LoVo (cell line): ENCODE data around the gene VIPR2.

ENCODE experiments used
- DNase-seq: peaks from one replicate; pipeline ENCODE4 v3.0.0-alpha.2; 2016; ENCODE audit warnings: low spot score

VIPR2 gene

DNA sequence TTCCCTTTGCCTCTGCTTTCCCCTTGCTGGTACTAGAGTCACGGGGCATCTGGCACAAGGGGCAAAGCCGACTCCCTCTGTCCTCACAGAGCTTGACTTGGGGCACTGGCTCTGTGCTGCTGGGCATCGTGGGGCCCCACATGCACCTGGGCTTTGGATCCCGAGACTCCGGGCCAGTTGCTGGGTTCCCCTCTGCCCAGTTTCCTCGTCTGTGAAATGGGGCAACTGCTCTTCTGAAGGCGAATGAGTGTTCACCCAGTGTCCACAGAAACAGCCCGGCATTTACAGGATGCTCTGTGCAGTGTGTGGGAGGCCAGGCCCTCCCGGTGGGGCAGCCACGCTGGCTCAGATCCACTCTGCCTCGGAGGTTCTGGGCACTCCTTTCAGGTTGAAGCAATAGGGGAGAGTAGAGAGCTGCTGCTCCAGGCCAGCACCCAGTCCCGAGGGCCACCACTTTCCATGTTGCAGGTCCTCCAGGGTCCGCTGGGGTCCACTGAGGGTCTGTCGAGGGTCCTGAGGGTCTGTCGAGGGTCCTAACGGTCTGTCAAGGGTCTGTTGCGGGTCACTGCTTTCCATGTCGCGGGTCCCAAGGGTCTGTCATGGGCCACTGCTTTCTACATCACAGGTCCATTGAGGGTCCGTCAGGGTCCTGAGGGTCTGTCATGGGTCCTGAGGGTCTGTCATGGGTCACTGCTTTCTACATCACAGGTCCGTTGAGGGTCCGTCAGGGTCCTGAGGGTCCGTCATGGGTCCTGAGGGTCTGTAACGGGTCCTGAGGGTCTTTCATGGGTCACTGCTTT is 103.6 kb downstream of the VIPR2 start:
- no peak for DNase-seq

GRCh38 chr7:159040146-159040545 is 104.5 kb downstream of the VIPR2 start:
- DNase-seq = no peak

GRCh38 chr7:159039716-159040115 is 105.0 kb downstream of the VIPR2 start:
- no peak for DNase-seq

GRCh38 chr7:159038066-159038465 is 106.6 kb downstream of the VIPR2 start:
- DNase-seq = no peak

DNA sequence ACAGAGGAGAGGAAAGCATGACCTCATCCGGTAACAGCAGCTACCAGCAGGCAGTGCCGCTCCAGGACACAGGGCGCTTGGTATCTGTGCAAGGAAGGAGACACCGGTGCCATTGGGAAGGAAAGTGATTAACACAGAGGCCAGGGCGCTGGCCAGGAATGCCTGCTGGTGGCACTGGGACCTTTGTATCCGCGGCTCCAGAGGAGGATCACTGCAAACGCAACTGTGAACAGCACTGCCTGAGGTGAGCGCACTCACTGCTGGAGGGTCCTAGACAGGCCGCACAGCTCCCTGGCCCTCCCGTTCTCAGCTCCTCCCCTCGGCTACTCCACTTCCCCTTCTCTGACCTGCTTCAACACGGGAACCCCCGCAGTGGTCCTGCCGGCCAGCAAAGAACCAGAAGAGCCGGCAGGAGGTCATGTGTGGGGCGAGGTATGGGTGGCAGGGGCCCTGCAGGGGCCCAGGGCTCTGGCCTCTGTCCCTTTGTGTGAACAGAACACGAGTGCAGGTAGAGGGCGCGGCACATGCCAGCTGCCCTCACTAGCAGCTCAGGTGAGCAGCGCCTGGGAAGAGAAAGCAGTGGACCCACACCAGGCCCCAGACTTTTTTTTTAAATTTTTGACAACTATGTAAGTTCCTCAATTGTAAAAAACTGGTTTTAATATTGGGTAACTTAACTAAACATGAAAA is 107.6 kb downstream of the VIPR2 start:
- DNase-seq = no peak

GRCh38 chr7:159035571-159036073 is 109.0 kb downstream of the VIPR2 start:
- no peak for DNase-seq

DNA sequence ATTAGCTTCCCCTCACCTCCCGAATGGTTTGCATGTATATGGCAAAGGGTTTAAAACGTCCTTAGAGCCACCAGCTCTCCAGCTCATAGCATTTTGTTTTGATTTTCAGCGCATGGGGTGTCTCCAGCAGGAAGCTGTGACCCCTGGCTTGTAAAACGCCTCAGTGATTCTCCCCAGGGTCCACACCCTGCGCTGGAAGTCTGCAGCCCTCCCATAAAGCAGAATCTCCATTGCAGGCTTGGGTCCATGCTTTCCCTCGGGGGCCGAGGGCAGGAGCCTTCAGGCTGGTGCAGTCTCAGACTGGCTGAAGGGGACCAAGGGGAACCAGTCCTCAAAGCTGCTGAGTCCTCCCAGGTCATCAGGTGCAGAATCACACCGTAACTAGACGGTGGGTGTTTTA is 109.7 kb downstream of the VIPR2 start:
- DNase-seq = no peak

DNA sequence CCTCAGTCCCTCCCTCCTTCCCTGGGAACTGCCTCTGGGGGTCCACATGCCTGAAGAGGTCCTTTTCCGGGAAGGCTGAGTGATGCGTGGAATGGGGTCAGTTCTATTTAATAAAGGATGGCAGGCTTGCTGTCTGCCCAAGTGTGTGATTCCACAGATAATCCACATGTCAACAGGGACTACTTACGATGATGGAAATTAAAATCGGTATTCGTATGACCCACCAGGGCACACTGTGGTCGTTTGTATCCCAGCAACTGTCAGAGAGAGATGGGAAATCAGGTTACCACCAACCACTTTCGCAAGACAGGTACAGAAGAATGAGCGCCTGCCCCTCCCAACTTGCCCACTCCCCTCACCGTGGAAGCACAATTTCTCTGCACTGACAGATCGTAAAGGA is 110.3 kb downstream of the VIPR2 start:
- no peak for DNase-seq

DNA sequence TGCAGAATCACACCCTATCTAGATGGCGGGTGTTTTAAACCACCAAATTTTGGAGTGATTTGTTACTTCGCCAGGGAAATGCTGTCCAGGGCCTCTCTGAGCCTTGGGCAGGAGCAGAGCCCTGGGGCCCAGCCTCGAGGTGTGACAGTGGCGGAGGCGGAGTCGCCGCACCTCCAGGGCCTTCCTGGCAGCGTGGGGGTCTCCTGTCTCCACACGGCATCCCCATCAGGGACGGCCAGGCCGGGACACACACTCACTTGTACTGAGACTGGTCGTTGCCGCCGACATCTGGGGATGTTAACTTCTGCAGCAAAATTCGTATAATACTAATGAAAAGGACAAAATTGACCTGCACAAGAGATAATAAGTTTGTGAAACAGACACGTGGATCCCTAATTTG is 110.7 kb downstream of the VIPR2 start:
- no peak for DNase-seq

GRCh38 chr7:159033473-159033825 is 111.2 kb downstream of the VIPR2 start:
- no peak for DNase-seq

DNA sequence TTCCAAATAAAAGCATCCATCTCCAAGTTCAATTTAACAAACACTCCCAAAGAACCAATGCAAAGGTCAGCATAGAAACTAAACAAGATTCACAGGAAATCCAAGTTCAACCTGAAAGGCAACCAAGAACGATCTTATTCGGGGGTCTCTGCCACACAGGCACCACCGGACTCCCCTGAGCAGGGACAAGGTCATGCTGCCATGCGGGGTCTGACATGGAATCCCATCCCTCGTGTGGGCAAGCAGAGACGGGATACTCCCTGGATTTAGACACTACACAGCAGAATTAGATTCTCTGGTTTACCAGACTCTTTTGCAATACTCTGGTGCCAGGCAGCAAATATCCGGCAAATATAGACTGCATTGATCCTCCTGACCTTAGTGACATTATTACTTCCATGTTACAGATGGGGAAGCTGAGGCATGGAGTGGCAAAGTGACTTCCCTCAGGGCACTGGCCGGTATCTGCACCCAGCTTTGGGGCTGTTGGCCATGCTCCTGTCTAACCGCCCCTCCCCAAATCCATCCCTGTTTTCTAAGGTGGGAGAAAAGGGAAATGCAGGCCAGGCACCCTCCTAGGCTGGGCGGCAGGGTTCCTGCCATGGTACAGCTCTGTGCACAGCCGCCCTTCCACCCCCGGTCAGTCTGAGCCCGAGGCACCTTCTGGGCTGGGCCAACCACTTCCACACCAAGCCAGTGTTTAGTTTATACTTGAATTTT is 111.8 kb downstream of the VIPR2 start:
- DNase-seq = no peak

DNA sequence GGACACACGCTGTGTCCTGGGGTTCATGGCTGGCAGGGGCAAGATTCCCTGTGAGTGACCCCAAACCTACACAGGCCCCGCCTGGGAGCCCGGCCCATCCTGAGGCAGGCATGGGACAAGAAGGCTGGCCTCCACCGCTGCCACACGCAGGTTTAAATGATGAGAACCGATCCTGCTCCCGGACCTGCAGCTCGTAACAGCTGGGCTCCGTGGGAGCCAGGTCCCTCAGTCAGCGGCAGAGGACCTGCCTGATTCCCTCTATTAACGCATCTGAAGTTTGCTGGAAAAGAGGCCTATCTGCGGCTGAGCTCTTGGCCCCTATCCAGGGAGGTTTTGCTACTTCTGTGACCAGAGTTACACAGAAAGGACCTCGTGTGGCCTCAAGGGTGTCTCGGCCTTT is 112.3 kb downstream of the VIPR2 start:
- DNase-seq = no peak

DNA sequence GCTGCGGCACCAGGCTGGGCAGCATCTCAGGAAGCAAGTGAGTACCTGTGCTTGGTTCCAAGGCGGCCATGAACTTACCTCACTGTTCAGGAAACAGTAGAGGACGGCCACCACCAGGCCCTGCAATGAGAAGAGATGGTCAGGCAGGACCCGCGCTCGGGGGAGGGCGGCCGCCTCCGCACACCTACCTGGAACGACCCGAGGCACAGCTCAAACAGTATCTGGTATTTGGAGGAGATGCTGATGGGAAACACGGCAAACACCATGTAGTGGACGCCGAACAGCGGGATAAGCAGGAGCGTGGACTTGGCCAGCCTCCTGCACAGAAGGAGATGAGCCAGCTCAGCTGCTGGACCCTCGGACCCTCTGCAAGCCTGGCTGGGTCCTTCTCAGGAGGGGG is 112.9 kb downstream of the VIPR2 start:
- no peak for DNase-seq

DNA sequence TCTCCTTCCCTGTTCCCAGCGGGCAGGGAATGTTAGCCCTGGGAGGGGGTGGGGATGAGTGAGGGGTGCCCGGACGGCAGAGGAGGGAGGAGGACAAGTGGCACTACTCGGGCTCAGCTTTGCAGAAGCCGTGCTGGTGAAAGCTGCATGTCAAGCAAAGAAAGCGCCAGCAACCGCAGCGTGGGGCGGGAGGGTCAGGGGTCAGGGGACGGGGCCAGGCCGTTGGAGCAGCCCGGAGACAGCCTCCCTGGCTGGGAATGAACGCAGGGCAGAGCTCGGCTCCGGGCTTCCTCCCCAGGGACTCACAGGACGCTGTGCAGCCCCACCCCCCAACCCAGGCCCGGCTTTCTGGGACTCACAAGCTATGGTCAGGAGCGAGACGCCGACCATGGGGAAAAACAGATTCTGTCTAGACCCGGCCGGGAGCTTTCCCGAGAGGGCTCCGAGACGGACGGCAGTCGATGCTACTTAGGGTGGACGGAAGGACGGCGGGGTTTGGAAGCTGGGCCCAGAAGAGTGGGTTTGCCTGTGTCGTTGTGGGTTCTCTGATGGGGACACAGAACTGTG is 113.4 kb downstream of the VIPR2 start:
- no peak for DNase-seq

DNA sequence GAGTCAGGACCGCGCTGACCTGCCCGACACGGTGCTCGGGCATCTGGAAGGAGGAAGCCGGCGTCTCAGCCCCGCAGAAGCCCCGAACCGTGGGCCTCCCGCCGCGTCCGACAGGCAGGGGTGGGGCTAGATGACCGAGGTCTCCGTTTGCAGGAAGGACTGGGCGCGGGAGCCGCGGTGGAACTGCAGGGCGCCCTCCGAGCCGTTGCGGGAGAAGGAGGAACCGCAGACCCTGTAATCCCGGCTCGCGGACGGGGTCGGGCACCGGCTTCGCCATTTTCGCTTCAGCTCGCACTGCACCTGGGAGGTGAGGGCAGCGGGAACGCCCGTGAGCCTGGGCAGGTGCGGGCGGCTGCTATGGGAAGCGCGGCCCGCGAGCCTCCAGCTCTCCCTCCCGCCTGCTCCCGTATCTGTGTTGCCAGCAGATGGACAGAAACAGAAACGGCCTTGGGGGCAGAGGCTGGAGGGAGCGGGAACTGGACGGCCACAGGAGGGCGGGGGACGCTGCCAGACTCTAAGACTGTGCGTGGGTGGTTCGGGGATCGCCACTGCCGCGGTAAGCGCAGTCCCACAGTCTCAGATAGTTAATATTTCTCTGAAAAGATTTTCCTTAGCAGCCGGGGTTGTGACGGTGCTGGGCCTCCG is 114.1 kb downstream of the VIPR2 start:
- peak; percentile 82 for DNase-seq

DNA sequence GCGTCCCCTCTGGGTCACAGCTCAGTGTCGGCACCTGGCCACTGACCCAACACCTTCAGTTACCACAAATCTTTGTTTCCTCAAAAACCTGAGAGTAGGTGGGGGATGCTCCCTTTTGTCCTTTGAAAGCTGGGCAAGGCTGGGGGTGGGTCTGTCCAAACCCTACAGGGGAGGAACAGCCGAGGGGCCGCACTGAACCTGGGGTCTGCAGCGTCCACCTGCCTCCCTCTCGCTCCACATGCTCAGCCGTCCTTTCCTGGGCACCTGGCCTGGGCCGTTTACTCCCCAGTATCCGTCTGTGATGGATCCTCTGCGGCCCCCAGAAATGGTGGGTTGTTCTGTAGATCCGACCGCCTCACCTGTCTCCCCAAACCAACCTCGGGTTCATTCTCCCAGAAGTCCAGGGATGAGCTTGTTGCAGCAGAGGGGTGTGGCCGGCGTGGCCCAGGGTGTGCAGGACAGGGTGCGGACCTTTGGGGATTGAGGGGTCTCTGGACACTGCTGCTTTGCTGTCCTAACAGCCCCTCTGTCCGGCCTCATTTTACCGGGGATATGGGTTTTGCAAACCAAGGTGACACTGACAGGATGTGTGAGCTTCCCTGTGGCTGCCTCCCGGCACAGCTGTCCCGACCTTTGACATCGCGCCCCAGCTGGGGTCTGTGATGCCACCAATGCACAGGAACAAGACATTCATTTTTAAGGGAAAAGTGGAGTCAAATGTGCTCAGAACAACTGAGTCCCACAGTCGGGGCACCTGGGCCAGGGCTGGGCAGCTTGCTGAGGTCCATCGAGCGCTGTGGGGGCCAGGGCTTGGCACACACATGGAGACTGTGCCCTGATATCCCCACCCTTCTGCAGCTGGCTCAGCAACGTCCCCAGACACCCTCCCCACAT is 115.9 kb downstream of the VIPR2 start:
- no peak for DNase-seq

- DNase-seq = no peak
These were observed 116.7 kb downstream of the VIPR2 start for GRCh38 chr7:159027789-159028507.

- no peak for DNase-seq
These were observed 117.4 kb downstream of the VIPR2 start for GRCh38 chr7:159027056-159027788.

GRCh38 chr7:159026271-159027055 is 118.2 kb downstream of the VIPR2 start:
- DNase-seq = no peak
